Measurements from ENCODE around the gene PRELID1.
"Not testable (repeated sequence)": the region's sequence is repeated elsewhere in the genome, so short reads cannot be mapped to it uniquely, and the experiment has no call there.

PRELID1 gene

DNA sequence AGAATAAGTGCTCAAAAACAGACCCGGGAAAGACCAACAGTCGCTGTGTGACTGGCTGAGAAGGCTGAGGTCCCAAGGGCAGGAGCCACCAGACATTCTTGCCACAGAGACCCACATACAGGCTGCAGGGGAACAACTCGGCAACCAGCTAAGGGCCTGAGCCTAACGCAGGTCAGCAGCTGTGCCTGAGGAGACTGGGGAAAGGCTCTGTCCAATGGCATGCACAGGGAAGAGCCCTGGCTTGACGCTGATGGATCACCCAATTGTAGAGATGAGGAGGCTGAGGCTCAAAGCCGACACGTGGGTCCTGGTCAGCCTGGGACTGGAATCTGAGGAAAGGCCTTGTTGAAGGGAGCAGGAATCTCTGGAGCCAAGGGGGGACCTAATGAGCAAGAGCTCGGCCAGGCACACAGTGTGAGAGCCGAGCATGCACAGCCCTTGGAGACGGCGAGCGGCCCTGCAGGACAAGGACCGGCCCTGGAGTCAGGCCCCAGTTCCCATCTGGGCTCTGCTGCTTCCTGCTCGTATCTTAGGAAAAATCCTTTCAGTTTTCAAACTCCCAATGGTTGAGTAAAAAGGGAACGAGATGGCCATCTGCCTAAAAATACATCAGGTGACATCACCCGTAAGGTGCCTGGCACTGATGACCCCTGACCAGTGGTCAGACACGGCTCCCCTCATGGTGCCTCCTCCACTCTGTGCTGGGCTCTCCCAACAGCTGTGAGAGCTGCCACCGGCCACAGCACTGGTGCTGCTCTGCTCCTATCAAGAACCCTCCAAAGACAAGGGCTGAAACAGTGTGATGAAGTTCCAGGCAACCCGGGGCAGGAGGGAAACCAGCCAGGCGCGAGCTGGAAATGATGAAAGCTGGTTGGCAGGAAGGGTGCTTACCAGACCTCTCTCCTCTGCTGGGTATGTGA is 31.4 kb downstream of the PRELID1 start:
- no peak for DNase-seq

DNA sequence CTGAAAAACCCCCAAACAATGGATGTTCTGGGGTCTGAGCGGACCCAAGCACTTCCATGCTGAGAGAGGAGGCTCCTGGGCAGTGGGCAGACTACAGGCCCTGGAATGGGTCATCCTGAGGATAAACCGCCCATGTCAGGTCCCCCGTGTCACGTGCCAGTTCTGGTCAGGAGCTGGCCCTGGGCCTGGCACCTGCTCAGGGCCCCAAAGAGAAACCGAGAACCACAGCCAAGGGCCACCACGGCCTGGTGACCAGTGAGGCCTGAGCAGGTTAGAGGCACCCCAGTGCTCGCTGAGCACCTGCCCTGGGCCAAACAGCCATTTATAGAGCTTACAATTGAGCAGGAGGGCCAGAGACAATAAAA is 32.1 kb downstream of the PRELID1 start:
- no peak for DNase-seq

DNA sequence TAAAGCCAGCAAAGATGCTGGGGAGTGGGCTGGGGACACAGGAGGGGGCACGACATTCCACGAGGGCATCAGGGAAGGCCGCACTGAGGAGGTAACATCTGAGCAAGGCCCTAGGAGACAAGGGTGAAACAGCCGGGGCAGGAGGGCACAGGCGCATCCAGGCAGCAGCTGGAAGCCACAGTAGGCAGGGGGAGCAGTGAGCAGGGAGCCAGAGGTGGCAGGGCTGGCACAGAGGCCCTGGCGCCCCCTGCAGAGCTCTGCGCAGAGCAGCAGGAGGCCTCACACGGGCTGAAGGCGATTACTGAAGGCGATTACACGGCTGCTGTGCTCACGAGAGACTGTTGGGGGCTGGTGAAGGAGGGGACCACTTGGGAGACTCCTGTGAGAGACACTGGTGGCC is 32.5 kb downstream of the PRELID1 start:
- DNase-seq: no peak

DNA sequence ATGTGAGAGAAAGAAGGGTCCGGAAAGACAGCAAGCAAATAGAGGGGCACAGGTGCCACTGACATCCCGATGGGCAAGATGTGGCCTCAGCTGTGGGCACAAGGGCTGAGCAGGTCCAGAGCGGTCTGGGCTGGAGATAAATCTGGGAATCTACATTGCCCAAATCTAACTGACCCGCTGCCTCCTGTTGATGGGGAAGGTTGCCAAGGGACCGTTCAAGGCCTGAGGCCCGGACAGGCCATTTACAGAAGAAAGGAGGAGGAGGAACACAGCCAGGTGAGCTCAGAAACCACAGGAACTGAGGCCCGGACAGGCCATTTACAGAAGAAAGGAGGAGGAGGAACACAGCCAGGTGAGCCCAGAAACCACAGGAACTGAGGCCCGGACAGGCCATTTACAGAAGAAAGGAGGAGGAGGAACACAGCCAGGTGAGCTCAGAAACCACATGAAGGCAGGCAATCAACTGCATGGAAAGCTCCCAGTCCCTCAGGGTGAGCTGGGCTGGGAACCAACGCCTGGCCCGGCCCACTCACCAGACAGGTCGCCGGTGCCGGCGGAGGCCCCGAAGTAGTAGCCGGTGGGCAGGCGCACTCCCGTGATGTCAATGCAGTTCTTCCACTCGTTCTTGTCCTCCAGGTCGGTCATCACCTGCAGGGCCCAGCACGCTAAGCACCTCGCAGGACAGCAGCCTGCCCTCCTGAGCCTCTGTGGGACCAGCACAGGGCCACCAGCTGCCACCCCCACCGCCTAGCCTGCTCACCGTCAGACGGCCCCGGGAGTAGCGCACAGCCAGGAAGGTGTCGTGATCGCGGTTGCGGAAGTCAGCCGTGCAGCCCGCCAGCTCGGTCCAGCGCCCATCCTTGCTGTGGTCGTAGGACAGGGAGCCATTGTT is 33.2 kb downstream of the PRELID1 start:
- DNase-seq: no peak

DNA sequence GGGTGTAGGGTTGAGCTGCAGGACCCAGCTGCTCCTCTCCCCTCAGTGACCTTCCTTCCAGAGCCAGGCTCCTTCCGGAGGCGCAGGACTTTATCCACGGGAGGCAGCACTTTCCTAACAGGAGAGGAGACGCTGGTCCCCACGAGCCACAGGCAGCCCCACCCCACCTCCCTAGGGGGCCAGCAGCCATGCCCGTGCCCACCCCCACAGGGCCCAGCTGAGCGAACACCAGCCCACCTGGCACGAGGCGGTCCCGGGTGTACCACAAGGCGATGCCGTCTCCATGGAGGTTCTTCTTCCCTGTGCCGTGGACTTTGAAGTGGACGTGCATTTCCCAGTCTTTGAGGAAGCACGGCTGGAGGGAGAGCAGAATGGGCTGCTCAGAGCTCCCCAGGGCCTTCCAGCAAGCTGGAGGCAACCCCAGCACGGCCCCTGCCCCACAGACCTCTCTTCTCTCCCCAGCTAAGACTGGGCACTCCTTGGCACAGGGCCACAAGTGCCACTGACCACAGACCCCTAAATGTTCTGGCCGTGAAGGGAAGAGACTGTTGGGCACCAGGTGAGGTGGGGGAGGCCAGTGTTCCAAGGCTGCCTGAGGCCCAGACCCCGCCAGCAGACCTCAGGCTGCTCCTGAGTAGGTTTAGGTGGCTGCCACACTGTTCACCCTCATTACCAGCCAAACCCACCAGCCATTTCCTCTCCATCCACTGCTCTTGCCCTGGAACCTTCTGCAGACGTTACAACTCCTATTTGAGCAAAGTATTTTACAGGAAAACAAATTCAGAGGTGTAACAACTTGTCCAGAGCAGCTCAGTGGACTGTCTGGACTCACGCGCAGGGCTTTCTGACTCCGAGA is 34.9 kb downstream of the PRELID1 start:
- no peak for DNase-seq

DNA sequence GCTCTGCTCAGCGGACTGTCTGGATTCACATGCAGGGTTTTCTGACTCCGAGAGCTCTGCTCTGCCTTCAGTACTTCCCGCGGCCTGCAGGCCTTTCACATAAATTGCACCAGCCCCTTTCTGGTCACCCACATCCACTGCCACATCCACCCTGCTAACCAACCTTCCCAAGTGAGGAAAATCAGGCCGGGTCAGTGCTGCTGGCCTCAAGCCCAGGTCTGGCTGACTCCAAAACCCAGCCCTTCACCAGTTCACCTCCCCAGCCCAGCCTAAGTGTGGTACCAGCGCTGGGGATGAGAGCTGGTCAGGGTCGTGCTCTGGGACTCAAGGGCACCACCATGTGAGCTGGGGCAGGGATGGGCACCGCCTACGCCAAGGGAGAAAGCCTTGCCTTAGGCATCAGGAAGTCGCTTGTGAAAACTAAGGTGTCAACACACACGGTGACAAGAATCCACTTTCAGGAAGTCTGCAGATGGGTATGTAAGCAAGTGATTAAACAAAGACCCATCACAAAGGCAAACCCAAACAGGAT is 35.6 kb downstream of the PRELID1 start:
- no peak for DNase-seq

DNA sequence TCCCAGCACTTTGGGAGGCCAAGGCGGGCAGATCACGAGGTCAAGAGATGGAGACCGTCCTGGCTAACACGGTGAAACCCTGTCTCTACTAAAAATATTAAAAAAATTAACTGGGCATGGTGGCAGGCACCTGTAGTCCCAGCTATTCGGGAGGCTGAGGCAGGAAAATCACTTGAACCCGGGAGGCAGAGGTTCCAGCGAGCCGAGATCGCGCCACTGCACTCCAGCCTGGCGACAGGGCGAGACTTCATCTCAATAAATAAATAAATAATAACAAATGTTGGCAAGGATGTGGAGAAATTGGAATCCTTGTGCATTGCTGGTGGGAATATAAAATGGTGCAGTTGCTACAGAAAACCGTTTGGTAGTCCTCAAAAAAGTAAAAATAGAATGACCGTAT is 39.4 kb downstream of the PRELID1 start:
- not testable (repeated sequence) for DNase-seq

DNA sequence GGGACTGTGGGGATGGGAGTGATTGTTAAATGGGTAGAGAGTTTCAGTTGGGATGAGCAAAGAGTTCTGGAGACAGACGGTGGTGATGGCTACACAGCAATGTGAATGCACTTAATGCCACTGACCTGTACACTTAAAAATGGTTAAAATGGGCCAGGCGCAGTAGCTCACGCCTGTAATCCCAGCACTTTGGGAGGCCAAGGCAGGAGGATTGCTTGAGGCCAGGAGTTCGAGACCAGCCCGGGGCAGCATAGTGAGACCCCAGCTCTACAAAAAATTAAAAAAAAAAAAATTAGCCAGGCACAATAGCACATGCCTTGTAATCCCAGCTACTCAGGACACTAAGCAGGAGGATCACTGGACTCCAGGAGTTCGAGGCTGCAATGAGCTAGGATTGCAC is 40.2 kb downstream of the PRELID1 start:
- no peak for DNase-seq

DNA sequence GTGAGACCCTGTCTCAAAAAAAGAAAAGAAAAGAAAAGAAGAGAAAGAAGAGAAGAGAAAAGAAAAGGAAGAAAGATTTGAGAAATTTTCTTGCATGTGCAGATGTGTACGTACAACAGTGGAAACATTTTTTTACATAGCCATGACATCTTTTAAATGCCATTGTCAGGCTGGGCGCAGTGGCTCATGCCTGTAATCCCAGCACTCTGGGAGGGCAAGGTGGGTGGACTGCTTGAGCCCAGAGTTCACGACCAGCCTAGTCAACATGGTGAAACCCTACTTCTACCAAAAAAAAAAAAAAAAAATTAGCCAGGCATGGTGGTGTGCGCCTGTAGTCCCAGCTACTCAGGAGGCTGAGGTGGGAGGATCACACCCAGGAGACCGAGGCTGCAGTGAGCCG is 41.3 kb downstream of the PRELID1 start:
- DNase-seq: no peak

DNA sequence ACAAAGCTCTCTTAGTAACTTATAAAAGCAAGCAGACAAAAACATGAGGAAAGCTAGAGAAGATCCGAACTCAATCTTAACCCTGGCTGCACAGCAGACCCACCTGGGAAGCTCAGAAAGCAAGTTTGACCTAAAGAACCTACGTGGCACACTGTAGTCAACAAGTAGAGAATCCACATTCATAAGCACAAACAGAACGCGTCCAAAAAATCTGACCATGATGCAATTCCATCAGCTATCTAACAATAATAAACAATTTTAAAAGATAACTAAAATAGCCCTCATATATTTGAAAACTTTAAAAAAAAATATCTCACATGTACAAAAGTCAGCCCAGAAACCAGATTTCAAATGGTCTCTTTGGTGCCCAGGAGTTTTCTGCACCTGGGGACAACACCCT is 43.2 kb downstream of the PRELID1 start:
- no peak for DNase-seq

DNA sequence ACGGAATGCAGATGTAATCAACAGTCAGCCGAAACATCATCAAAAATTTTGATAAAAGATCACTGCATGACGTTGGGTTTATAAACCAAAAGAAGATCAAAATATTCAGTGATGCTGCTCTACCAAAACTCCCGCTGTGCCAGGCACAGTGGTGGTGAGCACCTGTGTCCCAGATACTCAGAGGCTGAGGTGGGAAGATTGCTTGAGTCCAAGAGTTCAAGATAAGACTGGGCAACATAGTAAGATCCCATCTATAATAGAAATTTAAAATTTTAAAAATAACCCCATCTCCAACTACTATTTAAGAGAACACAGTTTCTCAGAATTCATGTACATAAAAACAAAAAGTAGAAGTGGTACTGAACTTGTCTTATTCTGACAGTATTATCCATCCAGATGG is 44.1 kb downstream of the PRELID1 start:
- DNase-seq: no peak

DNA sequence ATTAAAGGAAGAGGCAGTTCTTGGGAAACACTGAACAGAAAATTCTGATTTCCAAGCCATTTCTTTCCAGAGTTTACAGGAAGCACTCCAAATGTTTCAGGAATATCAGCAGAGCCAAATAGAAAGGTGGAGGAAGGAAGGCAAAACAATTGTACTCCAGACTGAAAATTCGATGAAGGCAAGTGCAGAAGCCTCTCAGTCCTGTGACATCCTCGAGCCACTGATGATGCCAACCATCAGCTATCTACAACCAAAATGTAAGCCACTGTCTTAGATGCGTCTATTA is 45.7 kb downstream of the PRELID1 start:
- DNase-seq: no peak

DNA sequence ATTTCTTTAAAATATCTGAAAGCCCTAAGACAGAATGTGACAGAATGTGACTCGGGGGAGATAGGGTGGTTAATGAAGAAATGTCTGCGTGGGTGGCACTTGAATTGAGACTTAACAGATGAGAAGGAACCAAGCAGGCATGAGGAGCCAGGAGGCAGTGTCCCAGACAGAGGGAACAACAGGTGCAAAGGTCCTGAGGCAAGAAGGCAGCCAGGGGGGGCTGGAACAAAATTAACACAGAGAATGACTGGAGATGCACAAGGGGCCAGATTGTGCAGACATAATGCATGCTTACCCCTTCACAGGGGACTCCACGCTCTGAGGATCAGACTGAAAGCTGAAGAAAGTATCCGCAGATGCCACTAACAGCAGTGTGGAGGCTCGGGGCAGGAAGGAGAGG is 46.2 kb downstream of the PRELID1 start:
- no peak for DNase-seq

DNA sequence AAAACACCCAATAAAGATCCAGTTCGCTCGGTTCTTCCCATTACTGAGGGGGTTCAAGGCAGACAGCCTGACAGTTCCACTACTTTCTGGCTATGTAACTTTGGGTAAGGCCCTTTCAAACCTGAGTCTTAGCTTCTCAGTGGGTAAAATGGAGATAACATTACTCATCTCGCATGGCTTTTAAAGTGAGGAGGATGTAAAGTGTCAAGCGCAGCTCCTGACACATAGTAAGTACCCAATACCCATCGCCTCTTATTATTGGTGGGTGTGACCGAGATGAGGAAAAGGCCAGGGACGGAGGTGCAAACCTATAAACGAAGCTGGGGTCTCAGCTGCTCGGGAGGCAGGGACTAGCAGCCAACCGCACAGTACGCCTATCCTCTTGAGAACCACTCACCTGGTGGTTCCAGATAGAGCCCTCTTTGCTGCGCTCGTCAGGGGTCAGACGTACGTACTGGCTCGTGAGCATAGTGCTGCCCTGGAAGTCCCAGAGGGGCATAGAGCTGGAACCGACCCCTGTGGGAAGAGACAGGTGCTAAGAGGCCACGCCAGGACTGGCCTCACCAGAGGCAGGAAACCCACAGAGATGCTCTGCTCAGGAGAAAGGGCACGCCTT is 47.3 kb downstream of the PRELID1 start:
- no peak for DNase-seq

DNA sequence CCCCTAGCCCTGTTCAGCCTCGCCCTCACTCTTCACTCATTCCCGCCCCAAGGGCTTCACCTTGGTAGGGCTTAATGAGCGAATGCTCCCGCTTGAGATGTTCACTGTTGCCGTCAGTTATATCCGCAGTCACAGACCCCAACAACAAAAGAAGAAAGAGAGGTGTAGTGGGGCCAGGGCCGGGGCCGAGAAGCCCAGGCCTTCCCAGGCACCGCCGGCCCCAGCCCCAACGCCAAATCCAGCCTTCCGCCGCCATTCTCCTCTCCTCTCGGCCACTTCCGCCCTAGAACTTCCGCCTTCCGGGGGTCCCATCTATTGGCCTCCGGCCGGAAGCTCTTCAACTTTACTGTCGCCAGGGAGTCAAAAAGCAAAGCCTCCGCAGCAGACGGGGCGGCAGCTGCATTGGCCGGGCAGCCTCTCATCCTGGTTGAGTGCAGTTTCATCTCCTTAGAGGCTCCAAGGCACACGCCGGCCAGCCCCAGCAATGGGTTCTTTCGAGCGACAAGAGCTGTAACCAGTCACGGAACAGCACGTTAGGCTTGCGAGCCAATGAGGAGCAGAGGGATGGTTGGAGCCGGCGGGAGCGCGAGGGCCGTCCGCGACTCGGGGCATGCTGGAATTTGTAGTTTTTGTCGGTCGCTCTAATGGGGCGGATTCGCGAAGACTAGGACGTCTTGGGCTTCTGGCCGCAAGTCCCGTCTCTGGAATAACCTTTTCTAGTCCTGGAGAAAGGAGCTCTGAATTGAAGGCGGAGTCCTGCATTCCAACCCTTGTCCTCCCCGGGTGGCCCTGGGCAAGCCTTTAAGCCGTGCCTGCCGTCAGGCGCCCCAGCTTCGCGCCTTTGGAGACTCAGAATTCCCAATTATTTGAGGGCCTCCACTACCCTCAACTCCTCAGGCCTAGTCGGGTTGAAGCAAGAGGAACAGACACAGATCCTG is 48.1 kb downstream of the PRELID1 start, which contains the start of gene LMAN2:
Gene LMAN2, minus strand, starts transcription at position 277 of the 938 bp plus-strand sequence. Its CDS starts 21 bp downstream, at position 256.
- DNase-seq: peak; percentile 97

DNA sequence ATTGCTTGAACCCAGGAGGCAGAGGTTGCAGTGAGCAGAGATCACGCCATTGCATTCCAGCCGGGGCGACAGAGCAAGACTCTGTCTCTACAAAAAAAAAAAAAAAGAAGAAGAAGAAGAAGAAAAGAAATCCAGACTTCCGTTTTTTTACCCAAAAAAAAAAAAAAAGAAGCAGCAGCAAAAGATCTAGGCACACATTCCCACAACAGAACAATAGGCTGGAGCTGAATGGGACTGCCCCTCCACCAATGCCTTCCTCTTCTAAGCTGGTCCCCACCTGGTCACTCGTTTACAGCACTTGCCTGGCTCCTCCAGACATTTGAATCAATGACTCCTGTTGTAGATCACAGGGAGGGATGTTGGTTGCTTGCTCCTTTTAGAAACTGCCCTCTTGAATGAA is 49.5 kb downstream of the PRELID1 start:
- DNase-seq: no peak

DNA sequence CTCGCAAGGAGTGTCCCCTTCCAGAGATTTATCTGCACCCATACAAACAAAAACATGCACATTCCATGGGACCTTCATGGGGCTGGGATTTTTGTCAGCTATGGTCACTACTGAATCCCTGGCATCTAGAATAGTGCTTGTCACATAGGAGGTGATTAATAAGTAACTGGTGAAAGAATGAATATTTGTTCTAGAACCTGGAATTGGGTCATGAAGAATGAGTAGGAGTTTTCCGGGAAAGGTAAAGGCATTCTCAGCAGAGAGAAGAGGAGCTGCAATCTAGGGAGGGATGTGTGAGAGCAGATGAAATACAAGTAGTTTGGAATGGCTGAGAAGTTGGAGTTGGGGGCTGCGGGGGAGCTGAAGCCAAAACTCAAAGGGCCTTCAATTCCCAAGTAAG is 50.7 kb downstream of the PRELID1 start:
- DNase-seq: no peak

DNA sequence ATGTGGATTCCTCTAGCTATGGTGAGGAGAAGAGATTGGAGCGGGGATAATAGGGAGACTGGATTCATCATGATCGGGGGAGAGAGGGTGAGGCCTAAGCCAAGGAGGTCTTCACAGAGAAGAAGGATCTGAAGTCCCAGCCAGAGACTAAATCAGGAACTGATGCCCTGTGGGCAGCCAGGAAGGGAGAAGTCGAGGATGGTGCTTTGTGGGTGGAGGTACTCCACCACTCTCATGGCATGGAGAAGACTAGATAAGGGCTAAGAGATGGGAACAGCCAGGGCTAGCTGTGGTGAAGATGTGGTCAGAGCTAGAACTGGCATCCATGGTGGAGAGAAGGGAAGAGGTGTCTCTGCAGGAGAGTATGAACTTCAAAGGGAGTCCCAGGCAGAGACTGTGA is 51.1 kb downstream of the PRELID1 start:
- no peak for DNase-seq

DNA sequence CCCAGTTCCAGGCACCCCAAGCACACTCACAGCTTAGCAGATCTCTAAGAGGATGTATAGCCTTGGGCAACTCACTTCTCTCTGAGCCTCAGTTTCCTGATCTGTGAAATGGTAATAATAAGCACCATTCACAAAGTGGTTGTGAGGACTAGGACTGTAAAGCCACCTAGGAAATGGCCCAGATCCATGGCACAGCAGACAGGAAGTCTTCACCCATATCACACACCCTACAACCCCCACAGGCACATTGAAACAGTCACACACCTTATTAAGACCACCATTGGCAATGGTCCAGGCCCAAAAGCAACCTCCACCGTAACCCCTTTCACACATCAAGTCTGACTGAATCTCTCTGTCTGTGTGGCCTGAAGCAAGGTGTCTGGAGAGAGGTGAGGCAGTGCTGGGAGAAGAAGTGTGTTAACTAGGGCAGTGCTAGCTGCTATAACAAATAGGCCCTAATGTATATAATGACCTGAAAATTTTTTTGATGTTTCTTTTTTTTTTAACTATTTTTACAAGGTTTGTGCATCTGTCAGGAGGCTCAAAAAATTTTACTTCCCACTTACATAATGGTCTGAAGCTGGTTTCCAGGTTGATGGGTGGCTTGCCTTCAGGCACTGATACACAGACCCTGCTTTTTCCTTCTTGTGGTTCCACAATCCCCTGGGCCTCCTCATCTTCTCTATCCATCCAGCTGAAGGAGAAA is 51.7 kb downstream of the PRELID1 start:
- DNase-seq: no peak

DNA sequence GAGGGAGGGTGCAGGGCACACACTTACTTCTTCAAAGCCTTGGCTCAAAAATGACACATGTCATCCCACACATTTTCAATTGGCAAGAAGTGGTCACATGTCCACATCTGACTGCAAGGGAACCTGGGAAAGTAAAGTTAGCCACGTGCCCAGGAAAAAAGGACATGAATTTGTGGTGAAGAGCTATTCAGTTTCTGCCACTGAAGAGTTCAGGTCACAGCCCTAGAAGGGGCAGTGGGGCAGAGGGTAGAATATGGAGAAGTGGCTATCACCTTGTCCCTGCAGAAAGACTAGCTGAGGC is 52.2 kb downstream of the PRELID1 start:
- no peak for DNase-seq
